Effector memory CD4-positive, alpha-beta T cell (primary cell): ENCODE measurements around the gene TMED1.
"Not testable (repeated sequence)": the region's sequence is repeated elsewhere in the genome, so short reads cannot be mapped to it uniquely, and the experiment has no call there.

Source experiments
- DNase-seq, 3 donors: peaks; one replicate each; pipeline ENCODE4 v3.0.0-alpha.2; 2020
- H3K27ac ChIP-seq: 2 replicates; pipeline ENCODE4 v1.7.0; 2013; ENCODE audit warnings: mild to moderate bottlenecking, low read length, moderate library complexity; ENCODE audit not compliant: insufficient read depth, poor library complexity, severe bottlenecking
- H3K27me3 ChIP-seq: replicated peaks from 2 replicates; pipeline ENCODE4 v1.7.0; 2013; ENCODE audit warnings: mild to moderate bottlenecking, low read length; ENCODE audit not compliant: insufficient read depth, control insufficient read depth, poor library complexity, severe bottlenecking
- H3K36me3 ChIP-seq: 2 replicates; pipeline ENCODE4 v1.7.0; 2013; ENCODE audit warnings: mild to moderate bottlenecking, low read length, moderate library complexity; ENCODE audit not compliant: control insufficient read depth, insufficient read depth
- H3K4me1 ChIP-seq: 2 replicates; pipeline ENCODE4 v1.7.0; 2013; ENCODE audit warnings: low read length, mild to moderate bottlenecking; ENCODE audit not compliant: control insufficient read depth, insufficient read depth, poor library complexity, severe bottlenecking
- H3K4me3 ChIP-seq: 2 replicates; pipeline ENCODE4 v1.7.0; 2013; ENCODE audit warnings: low read length, low read depth, mild to moderate bottlenecking; ENCODE audit not compliant: insufficient read depth, poor library complexity, severe bottlenecking
- H3K9me3 ChIP-seq: 2 replicates; pipeline ENCODE4 v1.7.0; 2013; ENCODE audit warnings: mild to moderate bottlenecking, low read length, moderate library complexity; ENCODE audit not compliant: control insufficient read depth
- total RNA-seq, 3 donors: gene quantifications; one replicate each; lab custom pipeline; 2026; lab: John Stamatoyannopoulos, UW

TMED1 gene, protein sequence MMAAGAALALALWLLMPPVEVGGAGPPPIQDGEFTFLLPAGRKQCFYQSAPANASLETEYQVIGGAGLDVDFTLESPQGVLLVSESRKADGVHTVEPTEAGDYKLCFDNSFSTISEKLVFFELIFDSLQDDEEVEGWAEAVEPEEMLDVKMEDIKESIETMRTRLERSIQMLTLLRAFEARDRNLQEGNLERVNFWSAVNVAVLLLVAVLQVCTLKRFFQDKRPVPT
- total RNA-seq = 7.5 to 11.4 (median 7.7) reads per million in 3 donors

DNA sequence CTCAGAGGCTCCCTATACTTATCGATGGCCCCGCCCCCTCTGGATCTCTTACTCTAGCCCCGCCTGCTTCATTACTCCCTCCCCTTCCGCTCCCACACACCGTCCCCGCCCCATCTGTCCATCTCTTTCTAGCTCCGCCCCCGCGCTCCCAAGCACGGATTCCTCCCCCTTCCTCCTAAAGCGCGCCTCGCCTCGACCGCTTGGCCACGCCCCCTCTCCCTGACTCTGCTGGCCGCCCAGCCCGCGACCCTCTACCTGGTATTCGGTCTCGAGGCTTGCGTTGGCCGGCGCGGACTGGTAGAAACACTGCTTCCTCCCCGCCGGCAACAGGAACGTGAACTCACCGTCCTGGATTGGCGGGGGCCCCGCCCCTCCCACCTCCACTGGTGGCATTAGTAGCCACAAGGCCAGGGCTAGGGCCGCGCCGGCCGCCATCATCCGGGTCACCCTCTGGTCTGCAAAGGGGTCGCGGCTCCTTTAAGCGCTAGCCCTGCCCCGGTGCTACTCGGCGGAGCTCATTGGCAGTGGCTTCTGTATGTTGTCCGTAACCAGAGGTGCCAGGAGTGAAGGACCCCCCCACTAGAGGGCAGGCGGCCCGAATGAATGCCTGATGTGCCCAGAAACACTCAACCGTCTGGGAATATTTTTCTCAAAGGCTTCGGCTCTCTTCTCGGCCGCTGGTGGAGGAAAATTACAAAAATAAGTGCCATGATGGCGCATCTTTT lies at the start of gene TMED1:
Gene TMED1, minus strand, starts transcription at position 459 of the 725 bp plus-strand sequence. Its CDS starts 21 bp downstream, at position 438.
- peak within 1 kb of the TSS; percentile 92 for H3K27ac ChIP-seq
- H3K4me3 ChIP-seq = peak within 1 kb of the TSS; percentile 86
- peak; percentile 90 to 94 (median 93) for DNase-seq
- H3K27me3 ChIP-seq = no peaks in the 10 kb centered on the region
- H3K4me1 ChIP-seq = peaks cover 7% of the 10 kb centered on the region
- no peaks in the 10 kb centered on the region for H3K9me3 ChIP-seq
- peaks cover 7% of the 10 kb centered on the region for H3K36me3 ChIP-seq

DNA sequence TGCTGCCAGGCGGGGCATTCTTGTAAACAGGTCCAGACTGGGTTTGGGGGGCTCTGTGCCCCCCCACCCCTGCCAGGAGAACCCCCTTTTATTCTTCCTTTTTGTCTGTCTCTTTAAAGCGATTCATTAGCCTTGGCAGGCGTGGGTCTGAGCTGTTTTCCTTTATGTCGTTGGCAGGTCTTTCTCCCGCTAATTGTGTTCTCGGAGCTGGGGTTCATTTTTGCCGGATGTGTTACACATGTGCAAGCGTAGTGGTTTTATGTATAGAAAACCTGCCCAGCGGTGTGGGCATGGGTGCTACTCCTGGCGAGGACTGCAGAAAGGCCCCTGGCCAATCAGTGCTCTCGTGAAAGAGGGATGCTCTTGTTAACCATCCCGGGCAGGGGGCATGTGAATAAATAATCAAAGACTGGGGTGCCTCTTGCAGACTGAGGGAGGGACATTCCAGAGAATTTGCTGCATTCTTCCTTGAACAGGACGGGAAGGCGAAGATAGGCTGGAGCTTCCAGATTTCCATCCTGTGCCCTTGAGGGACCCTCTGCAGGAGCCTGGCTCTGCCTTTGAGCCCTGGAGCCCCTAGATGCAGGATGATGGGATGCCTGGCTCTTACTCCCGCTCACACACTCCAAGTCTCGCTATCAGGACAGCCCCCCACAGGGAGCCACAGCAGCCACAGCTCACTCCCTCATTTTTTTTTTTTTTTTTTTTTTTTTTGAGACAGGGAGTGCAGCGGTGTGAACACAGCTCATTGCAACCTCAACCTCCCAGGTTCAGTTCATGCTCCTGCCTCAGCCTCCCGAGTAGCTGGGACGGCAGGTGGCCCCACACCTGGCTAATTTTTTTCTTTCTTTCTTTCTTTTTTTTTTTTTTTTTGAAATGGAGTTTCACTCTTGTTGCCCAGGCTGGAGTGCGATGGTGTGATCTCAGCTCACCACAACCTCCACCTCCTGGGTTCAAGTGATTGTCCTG lies 49.5 kb upstream of the TMED1 start:
- DNase-seq = no peak
- Histone ChIP-seq H3K4me3 (no peak overlapping the region), H3K27me3 (no peaks in the 10 kb centered on the region), H3K4me1 (no peaks in the 10 kb centered on the region), H3K36me3 (no peaks in the 10 kb centered on the region), H3K27ac (no peak overlapping the region), H3K9me3 (no peaks in the 10 kb centered on the region)

DNA sequence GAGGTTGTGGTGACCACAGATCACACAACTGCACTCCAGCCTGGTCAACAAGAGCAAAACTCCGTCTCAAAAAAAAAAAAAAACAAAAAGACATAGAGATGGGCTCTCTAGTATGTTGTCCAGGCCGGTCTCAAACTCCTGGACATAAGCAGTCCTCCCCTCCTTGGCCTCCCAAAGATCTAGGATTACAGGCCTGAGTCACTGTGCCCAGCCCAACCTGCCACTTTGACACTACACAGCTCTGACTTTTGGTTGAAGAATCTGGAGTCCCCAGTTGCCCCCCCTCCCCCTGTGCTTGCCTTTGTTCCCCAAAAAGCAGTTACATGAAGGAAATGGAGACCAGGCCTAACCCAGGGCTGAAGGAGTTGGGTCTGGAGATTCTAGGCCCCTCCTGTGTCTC lies 48.3 kb upstream of the TMED1 start:
- Histone ChIP-seq H3K9me3 (no peaks in the 10 kb centered on the region), H3K36me3 (no peaks in the 10 kb centered on the region), H3K4me3 (no peak overlapping the region), H3K27ac (no peak overlapping the region), H3K4me1 (no peaks in the 10 kb centered on the region), H3K27me3 (no peaks in the 10 kb centered on the region)
- DNase-seq = no peak

DNA sequence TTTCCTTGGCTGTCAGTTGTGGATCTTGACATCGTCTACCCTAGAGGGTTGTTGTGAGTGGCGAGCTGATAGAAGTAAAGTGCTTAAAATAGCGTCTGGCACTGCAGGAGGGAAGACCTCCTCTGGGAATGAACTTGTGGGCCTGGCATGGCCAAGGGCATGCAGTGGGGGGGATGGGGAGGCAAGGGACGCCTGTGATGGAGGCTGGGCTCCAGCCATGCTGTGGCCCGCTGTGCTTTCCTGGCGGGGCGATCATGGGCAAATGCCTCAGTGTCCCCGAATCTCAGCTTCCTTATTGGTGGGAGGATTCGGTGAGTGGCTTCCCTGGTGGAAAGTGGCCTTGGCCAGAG lies 46.1 kb upstream of the TMED1 start:
- Histone ChIP-seq H3K4me1 (peaks cover 3% of the 10 kb centered on the region), H3K36me3 (no peaks in the 10 kb centered on the region), H3K9me3 (no peaks in the 10 kb centered on the region), H3K27me3 (no peaks in the 10 kb centered on the region), H3K27ac (no peak overlapping the region), H3K4me3 (no peak overlapping the region)
- no peak for DNase-seq

DNA sequence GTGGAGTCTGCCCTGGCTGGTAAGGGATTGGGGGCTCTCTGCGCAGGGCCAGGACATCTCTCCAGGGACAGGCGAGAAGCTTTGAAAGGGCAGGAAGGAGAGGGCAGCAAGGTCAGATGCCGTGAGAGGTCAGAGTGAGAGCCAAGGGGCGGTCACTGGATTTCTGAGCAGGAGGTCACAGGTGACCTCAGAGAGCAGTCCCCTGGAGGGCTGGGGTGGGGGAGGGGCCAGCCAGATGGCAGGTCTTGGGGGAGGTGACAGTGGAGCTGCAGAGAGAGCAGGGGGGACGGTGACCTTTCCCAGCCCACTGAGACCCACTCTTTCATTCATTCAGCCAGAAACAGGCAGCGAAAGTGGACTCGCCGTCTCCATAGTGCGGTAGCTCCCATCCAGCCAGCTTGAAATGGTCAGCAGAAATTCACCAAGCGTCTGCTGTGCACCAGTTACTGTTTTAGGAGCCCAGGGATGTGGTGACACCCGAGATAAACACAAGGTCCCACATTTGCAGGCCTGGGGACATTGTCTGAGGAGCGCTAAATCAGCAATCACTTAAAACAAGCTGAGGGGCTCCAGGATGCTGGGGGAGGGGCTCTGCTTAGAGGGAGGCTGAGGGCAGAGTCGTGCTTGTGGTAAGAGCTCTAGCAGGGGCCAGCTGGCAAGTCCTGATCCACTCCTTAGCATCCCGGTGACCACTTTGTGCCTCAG lies 45.5 kb upstream of the TMED1 start:
- Histone ChIP-seq H3K4me1 (peaks cover 3% of the 10 kb centered on the region), H3K36me3 (no peaks in the 10 kb centered on the region), H3K27me3 (no peaks in the 10 kb centered on the region)

DNA sequence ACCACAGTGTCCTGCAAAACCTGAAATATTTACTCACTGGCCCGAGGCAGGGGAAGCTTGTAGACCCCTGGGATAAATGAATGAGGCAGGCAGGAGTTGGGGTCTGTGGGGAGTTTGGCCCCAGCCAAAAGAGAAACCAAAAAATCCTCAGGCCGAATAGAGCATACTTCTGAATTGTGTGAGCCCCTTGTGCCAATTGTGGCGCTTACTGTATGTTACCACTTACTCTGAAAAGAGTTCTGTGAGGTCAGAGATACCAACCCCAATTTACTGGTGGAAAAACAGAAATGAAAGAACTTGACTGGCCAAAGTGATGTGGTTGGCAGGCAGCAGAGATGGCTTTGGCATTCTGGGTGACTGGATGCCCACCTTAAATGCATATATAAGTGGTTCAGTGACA lies 42.2 kb upstream of the TMED1 start:
- Histone ChIP-seq H3K4me3 (no peak overlapping the region), H3K36me3 (no peaks in the 10 kb centered on the region), H3K9me3 (no peaks in the 10 kb centered on the region), H3K27me3 (no peaks in the 10 kb centered on the region), H3K27ac (no peak overlapping the region), H3K4me1 (peaks cover 3% of the 10 kb centered on the region)
- no peak for DNase-seq

More for the DNA sequence above, 45.5 kb upstream of the TMED1 start:
- H3K9me3 ChIP-seq = no peaks in the 10 kb centered on the region
- no peak for DNase-seq
- no peak overlapping the region for H3K27ac ChIP-seq
- no peak overlapping the region for H3K4me3 ChIP-seq

DNA sequence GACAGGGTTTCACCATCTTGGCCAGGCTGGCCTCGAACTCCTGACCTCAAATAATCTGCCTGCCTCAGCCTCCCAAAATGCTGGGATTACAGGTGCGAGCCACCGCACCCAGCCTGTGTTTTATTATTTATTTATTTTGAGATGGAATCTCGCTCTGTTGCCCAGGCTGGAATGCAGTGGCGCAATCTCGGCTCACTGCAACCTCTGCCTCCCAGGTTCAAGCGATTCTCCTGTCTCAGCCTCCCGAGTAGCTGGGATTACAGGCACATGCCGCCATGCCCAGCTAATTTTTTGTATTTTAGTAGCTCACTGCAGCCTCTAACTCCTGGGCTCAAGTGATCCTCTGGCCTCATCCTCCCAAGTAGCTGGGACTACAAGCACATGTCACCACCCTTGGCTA lies 41.6 kb upstream of the TMED1 start:
- H3K9me3 ChIP-seq, DNase-seq, H3K4me1 ChIP-seq, H3K27me3 ChIP-seq, H3K27ac ChIP-seq, H3K4me3 ChIP-seq, H3K36me3 ChIP-seq: not testable (repeated sequence)

DNA sequence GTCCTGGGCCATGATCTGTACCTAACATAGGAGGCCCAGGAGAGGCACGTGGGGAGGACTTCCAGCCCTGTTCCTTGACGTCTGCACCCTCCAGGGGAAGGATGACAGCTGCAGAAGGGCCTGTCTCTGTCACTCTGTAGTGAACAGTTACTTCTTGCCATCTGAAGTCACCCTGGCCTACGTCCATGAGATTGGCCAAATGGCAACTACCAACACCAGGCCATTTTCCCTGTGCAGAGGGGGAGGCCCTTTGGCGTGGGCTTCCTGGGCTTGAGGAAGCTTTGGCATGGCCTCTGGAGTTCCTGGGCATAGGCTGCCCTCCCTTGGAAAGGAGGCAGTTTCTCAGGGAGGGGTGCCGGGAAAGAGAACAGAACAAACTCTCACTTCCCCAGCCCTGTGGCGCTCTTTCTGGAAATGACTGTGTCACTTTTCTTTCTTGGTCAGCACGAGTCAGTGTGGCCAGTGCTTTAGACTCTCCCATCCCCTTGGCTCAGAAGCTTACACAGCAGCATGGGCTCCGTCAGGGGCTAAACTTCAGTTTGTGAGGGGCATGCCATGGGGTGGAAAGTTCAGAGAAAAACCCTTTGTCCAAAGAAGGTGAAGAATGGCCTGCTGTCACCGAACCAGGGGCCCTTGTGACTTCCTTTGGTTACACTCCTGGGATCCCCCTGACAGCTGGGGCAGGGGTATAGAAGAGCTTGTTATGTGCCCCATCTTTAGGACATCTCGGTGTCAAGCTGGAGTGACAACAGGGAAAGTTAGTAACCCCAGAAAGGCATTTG lies 40.6 kb upstream of the TMED1 start:
- DNase-seq = no peak
- peaks cover 8% of the 10 kb centered on the region for H3K4me1 ChIP-seq

DNA sequence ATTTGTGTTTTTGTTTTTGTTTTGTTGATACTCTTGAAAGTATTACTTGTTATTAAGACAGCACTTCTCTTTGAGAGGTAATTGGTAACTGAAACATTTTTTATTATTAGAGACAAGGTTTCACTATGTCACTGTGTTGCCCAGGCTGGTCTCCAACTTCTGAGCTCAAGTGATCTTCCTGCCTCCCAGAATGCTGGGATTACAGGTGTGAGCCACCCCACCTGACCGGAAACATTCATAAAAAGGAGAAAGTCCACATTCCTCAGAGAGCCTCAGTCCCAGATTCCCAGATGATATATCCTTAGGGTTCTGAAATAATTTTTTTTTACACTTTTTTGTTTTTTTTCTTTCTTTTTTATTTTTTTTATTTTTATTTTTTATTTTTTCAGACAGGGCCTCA lies 38.0 kb upstream of the TMED1 start:
- Histone ChIP-seq H3K4me3 (no peak overlapping the region), H3K27ac (no peak overlapping the region), H3K4me1 (peaks cover 12% of the 10 kb centered on the region), H3K9me3 (no peaks in the 10 kb centered on the region), H3K27me3 (no peaks in the 10 kb centered on the region), H3K36me3 (no peaks in the 10 kb centered on the region)
- no peak for DNase-seq

More for the DNA sequence above, 40.6 kb upstream of the TMED1 start:
- H3K27ac ChIP-seq = no peak overlapping the region
- no peaks in the 10 kb centered on the region for H3K9me3 ChIP-seq
- H3K36me3 ChIP-seq = no peaks in the 10 kb centered on the region
- H3K27me3 ChIP-seq = no peaks in the 10 kb centered on the region
- no peak overlapping the region for H3K4me3 ChIP-seq
